ENCODE measurements around the gene CADPS2. TPM values are rescaled to one million over a fixed set of nuclear protein-coding genes. Genes with fewer than 3 reads are reported as not detected.

Gene CADPS2
- total and polyA plus RNA-seq, 2 donors (not counting 3 experiments of a cell fraction or from before 2014, with no cell fraction given), result 9.5 to 22.6 TPM

DNA sequence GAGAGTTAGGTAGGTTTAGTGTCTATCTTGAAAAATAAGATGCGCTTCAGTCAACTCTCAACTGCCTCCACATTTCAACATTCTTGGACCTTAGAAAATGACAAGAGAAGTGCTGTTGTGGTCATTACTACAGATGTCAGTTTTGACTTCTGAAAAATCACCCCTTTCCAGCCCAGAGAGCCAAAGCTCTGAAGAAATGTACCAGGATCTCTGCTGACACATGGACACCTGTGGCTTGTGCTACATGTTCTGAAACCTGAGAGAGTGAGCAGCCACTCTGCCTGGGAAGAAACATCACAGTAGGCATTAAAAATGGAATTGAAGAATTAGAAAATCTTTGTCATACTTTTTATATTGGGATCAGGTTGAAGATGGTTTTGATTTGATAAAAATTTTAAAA lies 545.8 kb downstream of the CADPS2 start:
- H3K27me3 ChIP-seq (ENCODE audit: control insufficient read depth in 2 of 2, insufficient read depth in 2 of 2, low read length in 2 of 2), result no peaks in the 10 kb centered on the region
- no peak for FAIRE-seq
- no peaks in the 10 kb centered on the region for H4K20me1 ChIP-seq (replicated peaks; ENCODE audit: control insufficient read depth, extremely low read depth, insufficient read depth, low read length)
- no peaks in the 10 kb centered on the region for H3K79me2 ChIP-seq (ENCODE audit: control insufficient read depth, insufficient read depth, low read length)
- no TSS peak for BruUV-seq (replicated peaks)
- TF ChIP-seq JUN (IDR thresholded peaks at IDR 0.05; ENCODE audit: borderline replicate concordance, insufficient read depth, insufficient read length, low read depth) (no peak), POLR2A (IDR thresholded peaks at IDR 0.05; ENCODE audit: low read depth, low read length) (no peak), GATA2 (IDR thresholded peaks at IDR 0.05; ENCODE audit: insufficient read depth, insufficient read length, low read depth, low read length) (no peak), POLR2AphosphoS5 (IDR thresholded peaks at IDR 0.05; ENCODE audit: insufficient read depth, low read depth, low read length) (no peak), EZH2 (IDR thresholded peaks at IDR 0.05; ENCODE audit: borderline replicate concordance, low read depth, low read length, severe bottlenecking) (no peak), FOS (IDR thresholded peaks at IDR 0.05; ENCODE audit: borderline replicate concordance, insufficient read depth, low read length) (no peak), MYC (IDR thresholded peaks at IDR 0.05; ENCODE audit: low read depth, low read length) (no peak)
- TF ChIP-seq, protein P1, sequence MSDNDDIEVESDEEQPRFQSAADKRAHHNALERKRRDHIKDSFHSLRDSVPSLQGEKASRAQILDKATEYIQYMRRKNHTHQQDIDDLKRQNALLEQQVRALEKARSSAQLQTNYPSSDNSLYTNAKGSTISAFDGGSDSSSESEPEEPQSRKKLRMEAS (IDR thresholded peaks at IDR 0.05; ENCODE audit: insufficient read depth, insufficient read length), result no peak
- TF ChIP-seq, protein P2, sequence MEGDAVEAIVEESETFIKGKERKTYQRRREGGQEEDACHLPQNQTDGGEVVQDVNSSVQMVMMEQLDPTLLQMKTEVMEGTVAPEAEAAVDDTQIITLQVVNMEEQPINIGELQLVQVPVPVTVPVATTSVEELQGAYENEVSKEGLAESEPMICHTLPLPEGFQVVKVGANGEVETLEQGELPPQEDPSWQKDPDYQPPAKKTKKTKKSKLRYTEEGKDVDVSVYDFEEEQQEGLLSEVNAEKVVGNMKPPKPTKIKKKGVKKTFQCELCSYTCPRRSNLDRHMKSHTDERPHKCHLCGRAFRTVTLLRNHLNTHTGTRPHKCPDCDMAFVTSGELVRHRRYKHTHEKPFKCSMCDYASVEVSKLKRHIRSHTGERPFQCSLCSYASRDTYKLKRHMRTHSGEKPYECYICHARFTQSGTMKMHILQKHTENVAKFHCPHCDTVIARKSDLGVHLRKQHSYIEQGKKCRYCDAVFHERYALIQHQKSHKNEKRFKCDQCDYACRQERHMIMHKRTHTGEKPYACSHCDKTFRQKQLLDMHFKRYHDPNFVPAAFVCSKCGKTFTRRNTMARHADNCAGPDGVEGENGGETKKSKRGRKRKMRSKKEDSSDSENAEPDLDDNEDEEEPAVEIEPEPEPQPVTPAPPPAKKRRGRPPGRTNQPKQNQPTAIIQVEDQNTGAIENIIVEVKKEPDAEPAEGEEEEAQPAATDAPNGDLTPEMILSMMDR (IDR thresholded peaks at IDR 0.05; ENCODE audit: extremely low read depth in 1 of 2, insufficient read depth in 1 of 2, low read depth in 1 of 2, low read length in 2 of 2), result no peak
- H2AFZ ChIP-seq (ENCODE audit: low read depth, low read length), result no peak overlapping the region
- ChIA-PET CTCF (no interaction called here), POLR2A (no interaction called here)
- H3K9me3 ChIP-seq (replicated peaks; ENCODE audit: control insufficient read depth, insufficient read depth, low read length), result no peaks in the 10 kb centered on the region
- dilution Hi-C loops (cut with MboI; ENCODE audit: extremely low pct_ligation_motif_present, low sequenced_read_pairs), result no loop called here
- H3K27ac ChIP-seq (ENCODE audit: insufficient read depth, low read depth, low read length), result no peak overlapping the region
- no peak overlapping the region for H3K4me2 ChIP-seq (ENCODE audit: insufficient read depth, low read length)
- H3K4me3 ChIP-seq (replicated peaks in 1 of 3; ENCODE audit: insufficient read depth in 1 of 3, low read depth in 1 of 3, low read length in 3 of 3), result no peak overlapping the region
- no peak for DNase-seq (ENCODE audit: low read depth, low spot score)
- intact Hi-C loops (cut with micrococcal nuclease), result no loop called here
- H3K4me1 ChIP-seq (ENCODE audit: control insufficient read depth, extremely low read depth, insufficient read depth, low read length), result no peaks in the 10 kb centered on the region
- H3K36me3 ChIP-seq (ENCODE audit: control insufficient read depth in 2 of 2, extremely low read depth in 1 of 2, insufficient read depth in 2 of 2, low read length in 2 of 2), result no peaks in the 10 kb centered on the region
- no peaks in the 10 kb centered on the region for H3K9me1 ChIP-seq (replicated peaks; ENCODE audit: control insufficient read depth, extremely low read depth, insufficient read depth, low read length)
- no peak overlapping the region for H3K9ac ChIP-seq (replicated peaks; ENCODE audit: extremely low read depth, insufficient read depth, low read length)
